C1 segment of cervical spinal cord (tissue), 14 donors: ENCODE measurements around the gene ROBO4.

Experiments used
- DNase-seq, 14 donors: peaks; one replicate each; lab custom pipeline; 2025; lab: John Stamatoyannopoulos, UW

ROBO4 gene

DNA sequence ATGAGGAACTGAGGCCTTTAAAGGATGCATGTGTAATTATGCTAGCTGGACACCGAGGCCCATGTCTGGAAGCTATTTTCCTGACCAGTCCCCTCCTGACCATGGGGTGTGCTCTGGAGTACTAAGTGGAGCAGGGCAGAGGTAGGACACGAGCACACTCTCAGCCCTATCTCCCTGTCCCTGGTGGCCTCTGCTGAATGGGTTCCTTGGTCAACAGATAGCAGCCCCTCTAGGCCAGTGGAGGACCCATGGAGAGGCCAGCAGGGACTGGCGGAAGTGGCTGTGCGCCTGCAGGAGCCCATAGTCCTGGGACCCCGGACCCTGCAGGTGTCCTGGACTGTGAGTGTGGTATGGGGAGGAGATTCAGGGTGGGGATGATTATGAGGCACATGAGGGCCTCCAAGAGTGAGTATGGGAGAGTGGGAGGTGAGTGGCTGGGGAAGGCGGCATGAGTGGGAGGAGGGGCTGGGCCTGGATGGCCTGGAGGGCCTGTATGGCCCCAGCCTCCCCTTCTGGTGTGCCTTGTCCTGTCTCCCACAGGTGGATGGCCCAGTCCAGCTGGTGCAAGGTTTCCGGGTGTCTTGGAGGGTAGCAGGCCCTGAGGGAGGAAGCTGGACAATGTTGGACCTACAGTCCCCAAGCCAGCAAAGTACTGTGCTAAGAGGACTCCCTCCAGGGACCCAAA lies 23.0 kb downstream of the ROBO4 start:
- DNase-seq = no peak

DNA sequence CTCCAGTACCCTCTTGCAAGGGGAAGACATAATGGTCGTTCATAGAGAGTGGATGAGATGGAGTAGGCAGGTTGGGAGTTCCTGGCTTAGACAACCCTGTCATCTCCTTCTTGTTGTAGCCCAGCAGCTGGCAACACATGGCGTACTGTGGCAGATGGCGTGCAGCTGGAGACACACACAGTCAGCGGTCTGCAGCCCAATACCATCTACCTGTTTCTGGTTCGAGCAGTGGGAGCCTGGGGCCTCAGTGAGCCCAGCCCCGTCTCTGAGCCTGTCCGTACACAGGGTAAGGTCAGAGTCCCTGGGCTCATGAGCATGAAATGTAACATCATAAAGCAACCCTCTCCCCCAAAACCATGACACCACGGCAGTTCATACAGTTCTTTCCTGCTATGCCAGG lies 23.7 kb downstream of the ROBO4 start:
- DNase-seq = no peak

DNA sequence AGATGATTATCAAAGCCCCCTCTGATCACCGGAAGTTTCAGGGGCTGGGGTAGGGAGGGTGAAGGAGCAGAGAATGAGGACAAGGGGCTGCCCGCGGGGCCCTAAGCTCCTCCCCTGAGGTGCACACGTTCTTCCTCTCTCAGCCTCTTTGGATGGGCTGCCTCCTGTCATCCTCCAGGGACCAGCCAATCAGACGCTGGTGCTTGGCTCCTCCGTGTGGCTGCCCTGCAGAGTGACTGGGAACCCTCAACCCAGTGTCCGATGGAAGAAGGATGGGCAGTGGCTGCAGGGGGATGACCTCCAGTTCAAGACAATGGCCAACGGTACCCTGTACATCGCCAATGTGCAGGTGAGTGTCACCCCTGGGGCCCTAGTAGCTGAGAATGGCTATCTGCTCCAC lies 24.9 kb downstream of the ROBO4 start:
- DNase-seq = no peak

DNA sequence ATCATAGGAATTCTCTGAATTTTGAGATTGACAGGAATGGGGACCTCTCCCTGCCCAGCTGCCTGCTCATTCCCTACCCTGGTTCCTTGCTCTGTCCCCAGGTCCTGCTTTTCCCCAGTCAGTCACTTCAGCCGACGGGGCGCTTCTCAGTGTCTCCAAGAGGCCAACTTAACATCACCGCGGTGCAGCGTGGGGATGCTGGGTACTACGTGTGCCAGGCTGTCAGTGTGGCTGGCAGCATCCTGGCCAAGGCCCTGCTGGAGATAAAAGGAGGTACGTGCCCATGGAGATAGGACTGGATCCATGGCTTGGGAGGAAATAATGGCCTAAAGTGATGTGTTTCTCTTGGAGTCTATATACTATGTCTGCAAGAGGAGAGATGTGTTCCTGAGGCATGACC lies 25.4 kb downstream of the ROBO4 start:
- DNase-seq = no peak

DNA sequence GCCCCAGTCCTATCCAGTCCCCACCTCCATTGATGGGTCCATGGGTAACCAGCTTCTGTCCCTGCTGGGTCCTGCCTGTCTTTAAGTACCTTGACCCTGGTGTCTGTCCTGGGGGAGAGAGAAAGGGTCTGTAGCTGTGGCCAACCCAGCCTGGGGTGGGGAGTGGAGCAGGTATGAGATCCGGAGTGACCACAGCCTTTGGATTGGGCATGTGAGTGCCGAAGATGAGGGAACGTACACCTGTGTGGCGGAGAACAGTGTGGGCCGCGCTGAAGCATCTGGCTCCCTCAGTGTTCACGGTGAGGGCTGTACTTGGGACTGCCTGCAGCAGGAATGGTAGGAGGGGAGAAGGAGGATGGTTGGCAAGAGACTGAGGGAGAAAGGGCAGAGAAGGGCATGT lies 27.2 kb downstream of the ROBO4 start:
- DNase-seq = no peak

DNA sequence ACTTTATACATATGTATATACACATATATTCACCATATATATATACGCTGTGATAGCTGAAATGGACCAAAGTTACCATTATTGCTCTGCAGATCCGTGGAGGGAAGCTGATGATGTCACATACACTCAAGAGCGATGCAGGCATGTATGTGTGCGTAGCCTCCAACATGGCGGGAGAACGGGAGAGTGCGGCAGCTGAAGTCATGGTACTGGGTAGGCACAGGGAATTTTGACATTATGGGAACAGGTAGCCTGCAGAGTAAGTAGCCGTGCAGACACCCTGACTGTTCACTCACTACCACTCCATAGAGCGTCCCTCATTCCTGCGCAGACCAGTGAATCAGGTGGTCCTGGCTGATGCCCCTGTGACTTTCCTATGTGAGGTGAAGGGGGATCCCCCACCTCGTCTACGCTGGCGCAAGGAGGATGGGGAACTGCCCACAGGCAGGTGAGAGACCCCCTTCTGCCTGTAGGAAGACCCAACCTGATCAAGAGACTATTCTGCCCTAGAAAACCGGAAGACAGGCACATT lies 27.7 kb downstream of the ROBO4 start:
- no peak for DNase-seq

DNA sequence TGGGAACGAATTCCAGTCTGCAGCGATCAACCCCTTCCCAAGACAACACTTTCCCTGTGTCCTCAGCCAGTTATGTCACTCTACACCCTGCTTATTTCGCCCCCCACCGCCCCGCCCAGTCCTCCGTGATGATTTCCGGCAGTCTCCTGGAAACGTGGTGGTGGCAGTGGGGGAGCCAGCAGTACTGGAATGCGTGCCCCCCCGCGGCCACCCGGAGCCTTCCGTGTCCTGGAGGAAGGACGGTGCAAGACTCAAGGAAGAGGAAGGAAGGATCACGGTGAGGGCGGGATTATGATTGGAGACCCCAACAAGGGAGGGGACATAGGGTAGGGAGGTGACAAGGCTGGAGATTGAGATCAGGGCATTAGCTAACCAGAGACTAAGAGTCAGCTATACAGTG lies 28.3 kb downstream of the ROBO4 start:
- no peak for DNase-seq

DNA sequence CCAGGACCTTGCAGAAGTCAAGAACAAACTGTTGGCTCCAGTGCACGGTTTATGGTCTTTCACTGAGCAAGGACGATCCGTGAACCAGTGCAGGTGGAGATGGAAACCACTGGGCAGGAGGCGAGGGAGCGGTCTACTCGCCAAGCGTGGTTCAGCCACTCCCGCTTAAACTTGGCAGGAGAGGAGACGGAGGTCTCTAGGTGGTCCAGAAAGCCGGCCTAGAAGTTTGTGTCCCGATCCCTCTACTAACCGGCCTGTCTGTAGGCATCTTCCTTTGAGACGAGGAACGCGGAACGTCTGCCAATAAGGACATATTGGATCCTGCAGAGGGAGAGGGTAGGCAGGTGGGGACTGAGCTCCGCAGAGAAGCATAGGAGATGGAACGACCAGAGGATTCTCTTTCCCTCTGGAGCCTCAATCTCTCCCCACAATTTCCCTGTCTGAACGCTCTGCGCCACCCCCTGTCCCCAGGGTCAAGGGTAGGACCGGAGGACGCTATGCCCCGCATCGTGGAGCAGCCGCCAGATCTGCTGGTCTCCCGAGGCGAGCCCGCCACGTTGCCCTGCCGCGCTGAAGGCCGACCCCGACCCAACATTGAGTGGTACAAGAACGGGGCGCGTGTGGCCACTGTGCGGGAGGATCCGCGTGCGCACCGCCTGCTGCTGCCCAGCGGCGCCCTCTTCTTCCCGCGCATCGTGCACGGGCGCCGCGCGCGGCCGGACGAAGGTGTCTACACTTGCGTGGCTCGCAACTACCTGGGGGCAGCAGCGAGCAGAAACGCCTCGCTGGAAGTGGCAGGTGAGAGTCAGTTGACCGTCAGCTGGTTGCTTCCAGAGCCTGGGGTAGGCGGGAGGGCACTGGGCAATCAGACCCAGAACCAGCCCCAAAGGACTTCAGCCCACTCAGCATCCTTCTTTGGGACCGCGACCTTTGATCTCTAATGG lies 29.1 kb downstream of the ROBO4 start:
- no peak for DNase-seq

DNA sequence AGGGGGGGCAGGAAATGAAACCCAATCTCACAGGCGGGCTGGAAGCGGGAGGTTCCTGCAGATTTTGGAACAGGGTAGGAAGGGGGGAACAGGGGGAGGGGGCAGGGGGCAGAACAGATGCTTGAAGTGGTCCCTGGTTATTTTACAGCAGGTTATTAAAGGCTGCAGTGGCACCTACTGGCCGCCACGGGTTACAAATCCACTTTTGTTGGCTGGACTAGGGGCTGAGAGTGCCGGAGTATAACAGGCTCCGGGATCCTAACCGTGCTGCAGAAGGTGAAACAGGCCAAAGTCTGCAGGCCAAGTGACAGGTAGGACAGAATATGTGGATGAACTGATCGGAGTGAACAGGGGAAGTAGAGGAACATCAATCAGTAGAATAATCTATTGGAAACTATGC lies 30.0 kb downstream of the ROBO4 start:
- peak in 1 of 14 donors; percentile 15 for DNase-seq

DNA sequence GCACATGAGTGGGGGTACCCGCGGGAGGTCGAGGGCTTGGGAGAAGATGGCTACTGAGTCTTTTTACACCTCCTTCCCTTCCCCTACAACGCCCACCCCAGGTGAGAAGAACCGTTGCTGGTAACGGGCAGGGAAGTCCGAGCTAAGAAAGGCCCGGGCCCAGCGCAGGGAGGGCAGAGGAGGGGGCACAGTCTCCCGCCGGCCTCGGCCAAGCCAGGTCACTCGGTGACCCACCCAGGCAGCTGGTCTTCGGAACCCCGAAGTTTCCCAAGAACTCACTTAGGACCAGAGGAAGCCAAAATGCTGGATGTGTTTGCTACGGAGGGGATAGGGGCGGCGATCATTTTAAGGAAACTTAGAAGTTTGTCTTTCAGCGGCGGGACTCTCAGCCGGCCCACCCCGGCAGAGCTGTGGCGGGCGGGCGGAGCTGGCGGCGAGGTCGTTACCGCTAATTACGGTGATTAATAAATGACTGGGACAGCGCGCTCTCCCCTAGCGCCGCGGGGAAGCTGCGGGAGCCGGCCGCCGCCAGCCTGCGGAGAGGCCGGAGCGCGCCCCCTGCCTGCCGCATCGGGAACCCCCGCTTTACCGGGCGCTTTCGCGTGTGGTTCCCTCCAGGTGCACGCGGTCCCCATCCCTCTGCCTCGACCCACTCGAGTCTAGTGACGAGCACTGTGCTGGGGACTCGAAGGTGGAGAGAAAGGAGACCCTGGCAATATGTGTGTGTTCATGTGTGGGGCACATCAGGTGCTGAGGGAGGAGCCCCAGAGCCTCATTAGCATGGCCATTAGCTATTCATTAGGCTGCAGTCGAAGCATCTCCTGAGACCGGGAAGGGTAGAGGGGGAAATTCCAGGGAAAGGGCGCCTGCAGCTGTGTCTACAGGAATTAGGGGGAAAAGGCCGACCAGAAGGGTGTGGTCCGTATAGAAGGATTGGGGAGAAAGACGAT lies 31.5 kb downstream of the ROBO4 start:
- peak in 4 of 14 donors; percentile 13 to 36 (median 18) for DNase-seq

DNA sequence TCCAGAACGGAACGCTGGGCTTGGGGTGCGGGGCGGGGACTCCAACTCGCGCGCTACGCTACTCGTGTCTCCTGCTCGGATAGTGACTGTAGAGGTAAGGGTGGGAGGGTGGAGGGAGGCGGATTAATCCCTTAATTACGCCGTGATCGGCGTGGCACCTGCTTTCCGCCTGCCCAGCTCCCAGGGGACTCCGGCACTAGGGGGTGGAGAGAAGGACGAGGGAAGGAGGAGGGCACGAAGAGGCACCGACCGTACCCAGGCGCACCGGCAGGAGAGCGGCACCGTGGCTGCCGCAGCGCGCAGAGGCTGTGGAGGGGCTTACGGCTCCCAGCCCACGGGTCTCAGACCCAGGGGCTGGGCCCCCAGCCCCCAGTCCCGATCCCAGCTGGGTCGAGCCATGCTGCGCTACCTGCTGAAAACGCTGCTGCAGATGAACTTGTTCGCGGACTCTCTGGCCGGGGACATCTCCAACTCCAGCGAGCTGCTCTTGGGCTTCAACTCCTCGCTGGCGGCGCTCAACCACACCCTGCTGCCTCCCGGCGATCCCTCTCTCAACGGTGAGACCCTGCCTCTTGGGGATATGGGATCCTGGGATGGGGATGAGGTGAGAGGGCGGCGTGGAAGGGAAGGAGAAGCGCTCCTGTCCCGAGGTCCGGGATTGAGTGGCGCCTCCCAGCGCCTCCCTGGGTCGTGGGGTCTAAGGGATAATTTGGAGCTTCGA lies 32.3 kb downstream of the ROBO4 start, which contains the start of gene ROBO3:
Gene ROBO3 (plus strand): TSS at position 252 of the 721 bp plus-strand sequence. CDS start 146 bp downstream, at position 398.
- no peak for DNase-seq

DNA sequence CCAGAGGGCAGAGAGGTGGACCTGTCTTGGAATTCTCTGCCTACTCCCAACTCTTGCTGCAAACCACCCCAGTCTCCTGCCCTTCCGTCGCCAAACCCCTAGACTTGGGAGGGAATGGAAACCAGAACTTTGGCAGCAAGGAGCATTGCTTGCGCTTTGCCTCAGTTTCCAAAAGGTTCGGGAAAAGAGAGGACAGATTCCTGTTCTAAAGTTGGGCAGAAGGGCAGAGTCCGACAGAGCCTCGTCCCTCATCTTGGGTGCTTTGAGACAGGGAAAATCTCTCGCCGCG lies 32.8 kb downstream of the ROBO4 start:
- DNase-seq = no peak

DNA sequence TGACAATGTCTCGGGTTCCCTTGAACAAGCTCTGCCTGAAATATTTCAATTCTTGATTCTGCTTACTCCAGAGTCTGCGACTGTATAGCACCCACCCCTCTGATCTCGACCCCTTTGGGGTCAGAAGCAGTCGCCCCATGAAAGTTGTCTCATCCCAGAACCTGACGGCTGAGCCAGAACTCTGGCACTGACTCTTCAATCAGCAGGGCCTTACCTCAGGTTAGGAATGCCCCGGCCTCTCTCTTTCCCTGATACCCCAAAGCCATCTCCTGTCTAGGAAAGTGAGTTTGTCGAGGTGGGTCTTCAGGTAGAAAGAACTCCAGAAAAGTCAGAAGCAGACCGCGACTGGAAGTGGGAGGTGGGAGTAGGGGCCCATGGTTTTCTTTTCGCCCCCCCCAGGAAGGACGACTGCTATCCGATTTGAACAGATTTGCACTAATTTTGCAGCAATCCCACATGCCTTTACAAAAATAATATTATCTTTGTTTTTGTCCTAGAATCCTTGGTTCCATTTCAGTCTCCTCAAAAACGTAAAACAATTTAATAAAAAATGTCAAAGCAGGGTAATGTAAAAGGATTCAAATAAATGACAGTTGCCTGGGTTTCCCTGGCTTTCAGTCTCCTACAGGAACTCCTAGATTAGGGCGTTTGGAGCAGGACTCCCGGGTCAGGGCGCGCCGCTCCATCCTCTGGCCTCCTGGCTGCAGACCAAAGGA lies 33.3 kb downstream of the ROBO4 start:
- no peak for DNase-seq

DNA sequence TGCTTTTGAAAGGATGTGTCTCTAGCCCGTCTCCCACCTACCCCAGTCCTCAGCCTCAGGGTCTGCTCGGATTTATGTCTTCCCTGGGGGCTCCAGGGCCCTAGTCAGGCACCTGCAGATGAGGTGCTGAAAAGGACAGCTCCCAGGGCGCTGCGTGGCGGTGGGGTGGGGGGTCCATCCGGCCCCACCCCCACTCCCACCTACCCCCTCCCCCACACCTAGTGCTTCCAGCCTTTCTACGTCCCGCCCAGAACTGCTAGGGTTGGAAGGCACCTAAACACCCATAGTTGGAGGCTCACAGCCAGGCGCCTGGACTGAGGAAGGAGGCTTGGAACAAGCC lies 33.9 kb downstream of the ROBO4 start:
- DNase-seq = no peak

DNA sequence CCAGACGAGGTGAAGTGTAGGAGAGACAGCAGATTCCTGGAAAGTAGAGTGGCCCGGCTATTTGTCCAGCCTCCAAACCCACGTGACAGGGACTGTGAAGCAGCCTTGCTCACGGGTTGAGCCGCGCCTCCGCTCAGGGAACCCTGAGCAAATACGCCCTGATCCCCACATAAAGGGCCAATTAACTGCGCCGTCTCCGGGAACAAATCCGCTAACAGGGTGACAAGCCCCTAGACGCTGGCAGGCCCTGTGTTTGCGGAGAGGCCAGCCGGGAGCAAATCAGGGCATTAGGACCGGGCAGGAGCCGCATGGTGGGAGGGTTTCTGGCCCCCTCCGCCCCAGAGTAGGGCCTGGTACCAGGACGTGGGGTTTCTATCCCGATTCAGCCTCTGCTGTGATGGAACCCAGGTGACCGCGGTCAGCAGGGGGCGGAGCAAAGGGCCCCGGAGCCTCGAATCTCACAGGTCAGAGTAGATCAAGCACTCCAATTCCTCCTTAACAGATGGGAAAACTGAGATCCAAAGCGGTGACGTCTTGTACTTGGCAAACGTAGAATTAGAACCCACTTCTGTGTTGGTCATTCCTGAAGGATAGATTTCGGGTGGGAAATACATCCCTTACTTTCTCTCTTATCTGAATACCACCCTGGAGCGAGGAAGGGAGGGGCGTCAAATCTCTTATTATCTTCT lies 34.4 kb downstream of the ROBO4 start:
- DNase-seq = peak in 7 of 14 donors; percentile 4 to 34 (median 22)

DNA sequence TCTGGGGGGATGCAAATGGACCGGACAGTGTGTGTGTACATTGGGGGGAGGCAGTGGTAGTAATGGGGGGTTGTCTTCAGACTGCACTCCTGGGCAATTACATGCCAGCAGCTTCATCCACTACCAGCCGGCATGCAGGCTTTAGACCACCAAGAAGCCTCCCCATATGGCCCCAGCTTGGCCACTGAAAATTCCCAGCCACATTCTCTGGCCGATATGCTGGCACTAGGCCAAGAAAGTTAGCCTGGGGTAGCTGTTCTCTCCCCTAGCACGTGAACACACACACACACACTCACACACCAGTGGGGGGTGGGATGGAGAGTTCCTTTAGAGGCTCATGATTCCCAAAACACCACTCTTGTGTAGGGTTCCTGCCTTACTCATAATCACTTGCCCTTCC lies 36.0 kb downstream of the ROBO4 start:
- no peak for DNase-seq

DNA sequence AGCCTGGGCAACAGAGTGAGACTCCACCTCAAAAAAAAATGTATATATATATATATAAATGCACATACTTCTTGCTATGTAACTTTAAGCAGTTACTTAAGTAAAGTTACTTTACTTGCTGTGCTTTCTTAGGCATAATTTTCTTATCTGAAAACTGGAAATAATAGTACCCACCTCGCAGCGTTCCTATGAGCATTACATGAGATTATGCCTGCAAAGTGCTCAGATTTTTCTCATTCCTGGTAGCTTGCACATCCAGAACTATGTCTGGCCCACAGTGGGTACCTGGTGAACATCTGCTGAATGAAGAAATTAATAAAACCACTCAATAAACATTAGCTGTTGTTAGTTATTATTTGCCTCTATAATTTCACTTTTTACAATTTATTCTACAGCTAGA lies 38.5 kb downstream of the ROBO4 start:
- no peak for DNase-seq

DNA sequence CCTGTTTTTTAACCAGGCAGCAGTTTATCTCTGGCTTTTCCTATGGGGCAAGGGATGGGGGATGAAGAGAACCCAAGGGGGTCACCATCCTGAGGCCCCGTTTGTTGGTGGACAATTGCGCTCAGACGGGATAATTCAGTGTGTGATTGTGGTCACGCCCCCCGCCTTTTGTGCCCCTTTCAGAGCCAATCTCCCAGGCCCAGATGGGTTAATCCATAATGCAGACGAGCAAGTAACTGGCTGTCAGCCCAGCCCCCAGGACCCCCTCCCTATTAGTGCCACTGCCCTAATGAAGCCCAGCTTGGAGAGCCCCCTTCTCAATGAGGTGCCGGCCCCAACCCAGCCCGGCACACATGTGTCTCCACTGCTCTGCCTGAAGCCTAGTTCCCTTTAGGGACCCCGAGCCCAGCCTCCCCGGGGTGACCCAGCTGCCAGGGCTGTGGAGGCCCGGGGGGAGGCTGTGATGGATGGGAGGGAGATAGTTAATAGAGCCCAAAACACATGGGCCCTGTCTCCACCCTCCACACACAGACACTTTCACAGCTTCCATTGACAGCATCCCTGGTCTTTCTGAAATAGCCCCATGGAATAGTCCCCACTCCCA lies 51.5 kb downstream of the ROBO4 start:
- DNase-seq = no peak

DNA sequence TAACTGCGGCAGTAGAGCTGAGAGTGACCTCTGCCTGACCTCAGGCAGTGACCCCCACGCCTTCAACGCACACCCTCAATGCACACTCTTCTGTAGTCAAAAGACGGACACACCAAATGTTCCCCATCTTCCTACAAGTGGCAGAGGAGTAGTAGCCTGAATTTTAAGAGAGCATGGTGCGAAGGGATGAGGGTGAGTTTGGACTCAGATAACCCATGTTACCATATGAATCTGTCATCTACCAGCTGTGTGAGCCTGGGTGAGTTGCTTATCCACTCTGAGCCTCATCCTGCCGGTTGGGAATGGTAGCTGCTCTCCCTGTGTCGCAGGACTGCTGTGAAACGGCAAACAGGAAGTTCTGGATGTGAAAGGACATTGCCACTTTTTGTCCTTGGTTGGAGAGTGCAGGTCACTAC lies 53.0 kb downstream of the ROBO4 start:
- DNase-seq = no peak

DNA sequence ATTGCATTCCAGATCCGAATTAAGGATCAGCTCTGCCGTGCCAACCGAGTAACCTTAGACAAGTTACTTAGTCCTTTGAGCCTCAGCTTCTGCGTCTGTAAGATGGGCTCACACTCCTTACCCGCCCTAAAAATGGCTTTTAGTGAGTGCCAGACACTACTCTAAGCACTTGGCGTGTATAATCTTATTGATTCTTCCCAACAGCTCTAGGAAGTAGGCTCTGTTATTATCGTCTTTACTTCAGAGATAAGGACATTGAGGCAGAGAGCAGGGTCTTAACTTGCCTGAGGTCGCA lies 54.1 kb downstream of the ROBO4 start:
- DNase-seq = no peak
